IMR-90 (cell line): Measurements from ENCODE around the gene ROBO4. TPM values are rescaled to one million over a fixed set of nuclear protein-coding genes. Genes with fewer than 3 reads are reported as not detected.

ENCODE experiments used
- ATAC-seq: fragments of 200-7000 bp; cut with Tn5 transposase; 2 replicates; pipeline ENCODE4 v1.9.1; 2020; ENCODE audit warnings: low read depth, mild to moderate bottlenecking, moderate library complexity
- BruUV-seq: library from RNA; stranded (reverse); fragments of 400-500 nt; replicated peaks from 2 replicates; lab custom pipeline; 2021; lab: Mats Ljungman, UMichigan
- CTCF ChIA-PET: fragments of 300-600 bp; formaldehyde crosslinking; extraction: SDS; loops from one replicate; lab custom pipeline; 2021; ENCODE audit warnings: antibody characterized with exemption; lab: Yijun Ruan, JAX
- POLR2A ChIA-PET: fragments of 300-600 bp; sonication (Branson Sonifier 250); formaldehyde crosslinking; loops from one replicate; lab custom pipeline; 2022; ENCODE audit warnings: antibody characterized with exemption; ENCODE audit not compliant: unreplicated experiment; lab: Charles Lee
- DNase-seq: peaks from one replicate; pipeline ENCODE4 v3.0.0; 2013
- H2AFZ ChIP-seq: replicated peaks from 2 replicates; pipeline ENCODE3; 2013; ENCODE audit warnings: low read length, mild to moderate bottlenecking; ENCODE audit not compliant: poor library complexity
- H2AK5ac ChIP-seq: 2 replicates; pipeline ENCODE4 v1.6.1; 2013; ENCODE audit warnings: low read depth, low read length, inconsistent platforms
- H2AK9ac ChIP-seq: replicated peaks from 2 replicates; pipeline ENCODE3; 2013; ENCODE audit warnings: mild to moderate bottlenecking, low read depth, low read length, moderate library complexity; ENCODE audit not compliant: poor library complexity
- H2BK120ac ChIP-seq: 2 replicates; pipeline ENCODE4 v1.6.1; 2013; ENCODE audit warnings: low read depth, low read length, inconsistent platforms
- H2BK15ac ChIP-seq: 3 replicates; pipeline ENCODE4 v1.6.1; 2013; ENCODE audit warnings: low read depth, low read length, inconsistent platforms
- H2BK20ac ChIP-seq: 2 replicates; pipeline ENCODE4 v1.6.1; 2013; ENCODE audit warnings: low read depth, mild to moderate bottlenecking, inconsistent platforms, low read length, moderate library complexity
- H2BK5ac ChIP-seq: 2 replicates; pipeline ENCODE4 v1.6.1; 2013; ENCODE audit warnings: mild to moderate bottlenecking, low read depth, low read length, inconsistent platforms; ENCODE audit not compliant: poor library complexity, severe bottlenecking
- H3K14ac ChIP-seq: replicated peaks from 2 replicates; pipeline ENCODE4 v1.6.1; 2013; ENCODE audit warnings: low read depth, low read length, inconsistent platforms
- H3K18ac ChIP-seq: 2 replicates; pipeline ENCODE4 v1.6.1; 2013; ENCODE audit warnings: low read depth, low read length, control low read depth
- H3K23ac ChIP-seq: 2 replicates; pipeline ENCODE4 v1.6.1; 2013; ENCODE audit warnings: low read depth, low read length, inconsistent platforms
- H3K27ac ChIP-seq: 2 replicates; pipeline ENCODE4 v1.5.1; 2013; ENCODE audit warnings: mild to moderate bottlenecking, control low read depth, low read length; ENCODE audit not compliant: insufficient read depth
- H3K27me3 ChIP-seq: 2 replicates; pipeline ENCODE4 v1.6.1; 2013; ENCODE audit warnings: low read length; ENCODE audit not compliant: control insufficient read depth, insufficient read depth
- H3K36me3 ChIP-seq: 2 replicates; pipeline ENCODE4 v1.6.1; 2013; ENCODE audit warnings: low read length, mixed read lengths; ENCODE audit not compliant: control insufficient read depth, insufficient read depth
- H3K4ac ChIP-seq: 2 replicates; pipeline ENCODE4 v1.6.1; 2013; ENCODE audit warnings: low read depth, low read length, inconsistent platforms
- H3K4me1 ChIP-seq: 2 replicates; pipeline ENCODE4 v1.6.1; 2013; ENCODE audit warnings: low read length, mixed read lengths; ENCODE audit not compliant: control insufficient read depth, insufficient read depth
- H3K4me2 ChIP-seq: 2 replicates; pipeline ENCODE4 v1.6.1; 2013; ENCODE audit warnings: low read depth, mild to moderate bottlenecking, control low read depth, low read length, moderate library complexity
- H3K4me3 ChIP-seq: 2 replicates; pipeline ENCODE4 v1.5.1; 2013; ENCODE audit warnings: low read depth, mild to moderate bottlenecking, control low read depth, low read length, moderate library complexity; ENCODE audit not compliant: insufficient read depth
- H3K56ac ChIP-seq: 2 replicates; pipeline ENCODE4 v1.6.1; 2013; ENCODE audit warnings: low read length, inconsistent platforms; ENCODE audit not compliant: insufficient read depth; ENCODE audit errors: extremely low read depth
- H3K79me1 ChIP-seq, 2 experiments: 2 replicates each; pipeline ENCODE4 v1.6.1; 2013; ENCODE audit warnings: low read length in 2 of 2, inconsistent platforms in 1 of 2, low read depth in 1 of 2
- H3K9ac ChIP-seq: 2 replicates; pipeline ENCODE4 v1.6.1; 2013; ENCODE audit warnings: low read depth, low read length, control low read depth
- H3K9me1 ChIP-seq: 2 replicates; pipeline ENCODE4 v1.6.1; 2013; ENCODE audit warnings: low read length, inconsistent platforms; ENCODE audit not compliant: insufficient read depth
- H3K9me3 ChIP-seq: 2 replicates; pipeline ENCODE4 v1.6.1; 2013; ENCODE audit warnings: low read length; ENCODE audit not compliant: control insufficient read depth, insufficient read depth
- H4K20me1 ChIP-seq: 2 replicates; pipeline ENCODE4 v1.6.1; 2013; ENCODE audit warnings: low read length, inconsistent platforms; ENCODE audit not compliant: insufficient read depth
- H4K5ac ChIP-seq: 2 replicates; pipeline ENCODE4 v1.6.1; 2013; ENCODE audit warnings: mild to moderate bottlenecking, low read depth, low read length, control low read depth
- H4K8ac ChIP-seq, 2 experiments: 2 replicates each; pipeline ENCODE4 v1.6.1; 2013; ENCODE audit warnings: low read depth in 2 of 2, low read length in 2 of 2, control low read depth in 1 of 2, inconsistent platforms in 1 of 2
- H4K91ac ChIP-seq: 2 replicates; pipeline ENCODE4 v1.6.1; 2013; ENCODE audit warnings: low read depth, low read length, inconsistent platforms; ENCODE audit not compliant: insufficient read depth
- BHLHE40 ChIP-seq: fragments of 150-350 bp; IDR thresholded peaks from 2 replicates; pipeline ENCODE4 v1.6.1; 2016; ENCODE audit warnings: mild to moderate bottlenecking, low read depth, low read length
- CEBPB ChIP-seq: IDR thresholded peaks from 2 replicates; pipeline ENCODE4 v1.6.1; 2012; ENCODE audit warnings: low read depth, low read length, improper control_type of control experiment
- CHD1 ChIP-seq: IDR thresholded peaks from 2 replicates; pipeline ENCODE4 v1.6.1; 2012; ENCODE audit warnings: low read depth, low read length, improper control_type of control experiment
- CTCF ChIP-seq: conservative IDR thresholded peaks from 2 replicates; pipeline ENCODE4 v1.5.1; 2012; ENCODE audit warnings: mild to moderate bottlenecking, low read depth, low read length, improper control_type of control experiment
- ELK1 ChIP-seq: fragments of 150-350 bp; IDR thresholded peaks from 2 replicates; pipeline ENCODE4 v1.6.1; 2016; ENCODE audit warnings: low read depth, mild to moderate bottlenecking, low read length, moderate library complexity, borderline replicate concordance
- FOS ChIP-seq: fragments of 150-350 bp; IDR thresholded peaks from 2 replicates; pipeline ENCODE4 v1.6.1; 2016; ENCODE audit warnings: low read depth, low read length
- MAFK ChIP-seq: IDR thresholded peaks from 2 replicates; pipeline ENCODE4 v1.6.1; 2012; ENCODE audit warnings: low read depth, low read length, improper control_type of control experiment
- MXI1 ChIP-seq: IDR thresholded peaks from 2 replicates; pipeline ENCODE4 v1.6.1; 2012; ENCODE audit warnings: low read depth, mild to moderate bottlenecking, low read length, moderate library complexity, borderline replicate concordance
- NFE2L2 ChIP-seq: fragments of 150-350 bp; IDR thresholded peaks from 2 replicates; pipeline ENCODE4 v1.6.1; 2016; ENCODE audit warnings: low read depth, mild to moderate bottlenecking, low read length
- POLR2A ChIP-seq: IDR thresholded peaks from 2 replicates; pipeline ENCODE4 v1.6.1; 2012; ENCODE audit warnings: mild to moderate bottlenecking, low read depth, low read length
- RCOR1 ChIP-seq: IDR thresholded peaks from 2 replicates; pipeline ENCODE4 v1.6.1; 2012; ENCODE audit warnings: mild to moderate bottlenecking, low read length, improper control_type of control experiment; ENCODE audit not compliant: insufficient replicate concordance
- RFX5 ChIP-seq: IDR thresholded peaks from 2 replicates; pipeline ENCODE4 v1.8.0; 2012; ENCODE audit warnings: low read depth, mild to moderate bottlenecking, low read length, moderate library complexity
- SMC3 ChIP-seq: fragments of 150-350 bp; IDR thresholded peaks from 2 replicates; pipeline ENCODE4 v1.6.1; 2016; ENCODE audit warnings: low read depth, mild to moderate bottlenecking, antibody characterized with exemption, low read length, moderate library complexity
- USF2 ChIP-seq: fragments of 150-350 bp; IDR thresholded peaks from 2 replicates; pipeline ENCODE4 v1.6.1; 2017; ENCODE audit warnings: mild to moderate bottlenecking, antibody characterized with exemption, low read length, low read depth
- WGBS, 2 experiments: methylation state at CpG; one replicate each; pipeline versions ENCODE4 v1.1.5 to v1.1.7; 2013; ENCODE audit warnings: missing lambda C conversion rate in 2 of 2; ENCODE audit not compliant: insufficient read length in 1 of 2; ENCODE audit errors: extremely low coverage in 2 of 2; 5-methylcytosine and 5-hydroxymethylcytosine counted together
- dilution Hi-C: fragments of 300-500 bp; cut with HindIII; formaldehyde crosslinking; loops from one replicate; pipeline ENCODE4 v1.14.3; 2018; ENCODE audit warnings: low sequenced_read_pairs; ENCODE audit not compliant: unreplicated experiment
- in situ Hi-C: fragments of 300-500 bp; cut with MboI; formaldehyde crosslinking; loops from 3 replicates; pipeline ENCODE4 v1.14.3; 2019; ENCODE audit warnings: low sequenced_read_pairs, inconsistent platforms, mixed read lengths
- intact Hi-C: fragments of 100-400 bp; cut with micrococcal nuclease; formaldehyde crosslinking; loops from 2 replicates; pipeline ENCODE4 v1.10.0; 2022
- polyA plus RNA-seq, 3 experiments: library from polyadenylated mRNA; depleted of rRNA; stranded (reverse); fragments of >200 nt; gene quantifications; 2 replicates each; pipeline ENCODE4 v1.2.3, GENCODE V29; 2012; ENCODE audit warnings: low replicate concordance in 1 of 3
- total RNA-seq: library from RNA; depleted of rRNA; stranded (reverse); fragments of >200 nt; gene quantifications from 2 replicates; pipeline ENCODE4 v1.2.3, GENCODE V29; 2012

Gene ROBO4
- total and polyA plus RNA-seq, 2 of the 4 experiments (the other 2 are of a cell fraction): 0.72 to 0.82 TPM

- H2BK15ac ChIP-seq: no peak overlapping the region
- H3K4me3 ChIP-seq: no peak overlapping the region
- no peaks in the 10 kb centered on the region; the same call in 1 of the 2 replicates for H3K9me3 ChIP-seq
- no peak overlapping the region for H2AK5ac ChIP-seq
- H3K56ac ChIP-seq: no peak overlapping the region
- H3K27ac ChIP-seq: no peak overlapping the region
- no peak overlapping the region for H4K5ac ChIP-seq
- dilution Hi-C loops (no loop called here), in situ Hi-C loops (no loop called here), intact Hi-C loops (loop anchor here (10.0 kb wide), 2 partner anchors 459 to 789 kb away; no protein-coding TSS in a partner anchor)
- H3K9ac ChIP-seq: no peak overlapping the region
- BruUV-seq: no TSS peak
- peaks cover 86% of the 10 kb centered on the region for H3K27me3 ChIP-seq
- no peak overlapping the region for H3K23ac ChIP-seq
- TF ChIP-seq SMC3: no peak
- no peak for TF ChIP-seq POLR2A
- TF ChIP-seq MXI1: no peak
- TF ChIP-seq CEBPB: no peak
- TF ChIP-seq RCOR1: no peak
- no peak for TF ChIP-seq FOS
- TF ChIP-seq CHD1: no peak
- no peak for TF ChIP-seq MAFK
- TF ChIP-seq USF2: no peak
- TF ChIP-seq RFX5: no peak
- TF ChIP-seq ELK1: no peak
- no peak for TF ChIP-seq BHLHE40
- TF ChIP-seq NFE2L2: no peak
- TF ChIP-seq CTCF: no peak
- CTCF ChIA-PET: interaction anchor here (1.0 kb wide), 1 partner anchor 13 kb away, joined by 3 read pairs; no protein-coding TSS in a partner anchor
- 0% methylated on average over 1 of the region's 9 CpGs; no CpG with 5 or more reads in 1 of the 2 experiments for WGBS, 2 experiments
- DNase-seq: no peak
- no peak overlapping the region for H2BK5ac ChIP-seq
- no peaks in the 10 kb centered on the region; the same call in 1 of the 2 replicates for H3K9me1 ChIP-seq
- H2AK9ac ChIP-seq: no peak overlapping the region
- H2BK120ac ChIP-seq: no peak overlapping the region
- H3K4me1 ChIP-seq: no peaks in the 10 kb centered on the region; the same call in 1 of the 2 replicates
- H2AFZ ChIP-seq: no peak overlapping the region
- no peak overlapping the region for H3K4me2 ChIP-seq
- H3K36me3 ChIP-seq: no peaks in the 10 kb centered on the region
- no peak overlapping the region for H2BK20ac ChIP-seq
- no peaks in the 10 kb centered on the region for H3K79me1 ChIP-seq
- ATAC-seq: no peak
- POLR2A ChIA-PET: no interaction called here
- 0 out of 2 replicates have a peak, but pooled peaks cover 4% of the 10 kb centered on the region for H4K20me1 ChIP-seq
- H3K4ac ChIP-seq: no peak overlapping the region
- no peak overlapping the region for H3K18ac ChIP-seq
- no peak overlapping the region for H4K8ac ChIP-seq
- no peak overlapping the region for H4K91ac ChIP-seq
- no peak overlapping the region for H3K14ac ChIP-seq
Measured at GRCh38 chr11:124863826-124864165, 33.9 kb downstream of the ROBO4 start.
